ENCODE results near the gene ARSJ.
"Not testable (repeated sequence)": the region's sequence is repeated elsewhere in the genome, so short reads cannot be mapped to it uniquely, and the experiment has no call there.

ARSJ gene

DNA sequence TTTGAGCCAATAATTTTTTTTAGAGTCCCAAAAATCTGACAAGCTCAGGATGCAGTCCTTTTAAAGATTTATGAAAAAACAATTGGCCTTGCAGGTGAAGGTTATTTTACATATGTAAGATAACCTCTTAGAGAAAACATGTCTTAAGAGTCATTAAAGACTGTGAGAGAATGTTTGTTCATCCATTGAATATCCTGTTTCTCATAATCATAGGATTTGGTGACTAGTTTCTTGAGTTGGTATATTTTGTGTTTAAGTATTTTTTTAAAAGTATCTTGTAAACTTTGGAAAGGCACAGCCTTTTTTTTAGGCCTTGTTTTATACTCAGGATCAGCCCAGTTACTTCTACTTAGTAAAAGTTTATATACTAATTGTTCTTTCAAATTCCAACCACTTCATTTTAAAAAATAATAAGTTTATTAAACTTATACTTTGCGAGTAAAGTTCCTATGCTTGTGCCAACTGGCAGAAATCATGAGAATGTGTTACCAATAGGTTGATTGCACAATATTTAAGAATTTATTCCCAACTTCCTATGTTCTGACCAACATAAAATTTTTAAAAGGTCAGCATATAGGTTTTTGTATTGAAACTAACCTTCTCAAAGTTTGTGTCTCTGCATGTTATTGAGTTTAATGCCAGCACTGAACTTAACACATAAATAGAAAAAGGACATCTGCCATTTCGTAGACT lies 40.0 kb upstream of the ARSJ start:
- no CpG with 5 or more reads among the region's 2 CpGs for WGBS (ENCODE audit: insufficient coverage)
- DNase-seq: no peak
- no peaks in the 10 kb centered on the region for H3K27me3 ChIP-seq (replicated peaks in 2 of 5; ENCODE audit: control insufficient read depth in 4 of 5, insufficient read depth in 5 of 5, low read length in 4 of 5)
- H3K27ac ChIP-seq (ENCODE audit: insufficient read depth in 1 of 2, low read depth in 1 of 2, low read length in 2 of 2, poor library complexity in 1 of 2, severe bottlenecking in 2 of 2): no peak overlapping the region
- ChIA-PET POLR2A (no interaction called here), CTCF (no interaction called here)
- H3K4me1 ChIP-seq (ENCODE audit: control extremely low read depth in 1 of 4, control insufficient read depth in 4 of 4, insufficient read depth in 4 of 4, low read length in 3 of 4): no peaks in the 10 kb centered on the region
- H3K36me3 ChIP-seq (ENCODE audit: control insufficient read depth in 4 of 4, insufficient read depth in 4 of 4, low read length in 3 of 4): no peaks in the 10 kb centered on the region
- H3K4me3 ChIP-seq (ENCODE audit: control insufficient read depth in 1 of 7, extremely low read depth in 1 of 7, insufficient read depth in 4 of 7, low read depth in 2 of 7, low read length in 6 of 7): no peak overlapping the region
- no peaks in the 10 kb centered on the region for H3K9me3 ChIP-seq (ENCODE audit: control extremely low read depth in 1 of 5, control insufficient read depth in 4 of 5, insufficient read depth in 2 of 5, low read depth in 1 of 5, low read length in 4 of 5)

GRCh38 chr4:114017120-114017917 lies 37.9 kb upstream of the ARSJ start:
- no peaks in the 10 kb centered on the region for H3K36me3 ChIP-seq (ENCODE audit: control insufficient read depth in 4 of 4, insufficient read depth in 4 of 4, low read length in 3 of 4)
- no peaks in the 10 kb centered on the region for H3K27me3 ChIP-seq (replicated peaks in 2 of 5; ENCODE audit: control insufficient read depth in 4 of 5, insufficient read depth in 5 of 5, low read length in 4 of 5)
- no peaks in the 10 kb centered on the region for H3K4me1 ChIP-seq (ENCODE audit: control extremely low read depth in 1 of 4, control insufficient read depth in 4 of 4, insufficient read depth in 4 of 4, low read length in 3 of 4)
- H3K4me3 ChIP-seq (ENCODE audit: control insufficient read depth in 1 of 7, extremely low read depth in 1 of 7, insufficient read depth in 4 of 7, low read depth in 2 of 7, low read length in 6 of 7): no peak overlapping the region
- ChIA-PET POLR2A (no interaction called here), CTCF (no interaction called here)
- no CpG with 5 or more reads among the region's 4 CpGs for WGBS (ENCODE audit: insufficient coverage)
- no peaks in the 10 kb centered on the region for H3K9me3 ChIP-seq (ENCODE audit: control extremely low read depth in 1 of 5, control insufficient read depth in 4 of 5, insufficient read depth in 2 of 5, low read depth in 1 of 5, low read length in 4 of 5)
- H3K27ac ChIP-seq (ENCODE audit: insufficient read depth in 1 of 2, low read depth in 1 of 2, low read length in 2 of 2, poor library complexity in 1 of 2, severe bottlenecking in 2 of 2): no peak overlapping the region
- DNase-seq: no peak

DNA sequence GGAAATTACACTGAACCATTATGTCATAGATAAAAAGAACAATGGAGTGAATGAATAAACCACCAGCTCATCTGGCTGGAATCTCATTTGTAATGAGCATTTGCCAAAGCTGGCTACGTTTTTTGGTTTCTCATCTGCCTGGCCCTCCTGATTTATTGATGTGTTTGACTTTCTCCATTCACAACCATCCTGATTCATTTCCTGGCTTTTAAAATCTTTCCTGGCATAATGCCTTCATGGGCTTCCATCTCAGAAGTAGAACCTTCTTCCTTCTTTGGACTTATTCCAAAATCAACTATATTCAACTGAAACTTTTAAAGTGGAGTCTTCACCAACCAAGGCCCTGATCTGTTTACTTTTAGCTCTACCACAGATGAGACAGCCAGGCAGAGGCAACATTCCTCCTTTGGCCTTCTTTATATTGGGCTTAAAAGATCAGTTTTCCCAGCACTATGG lies 36.0 kb upstream of the ARSJ start:
- ChIA-PET CTCF (no interaction called here), POLR2A (no interaction called here)
- H3K27ac ChIP-seq (ENCODE audit: insufficient read depth in 1 of 2, low read depth in 1 of 2, low read length in 2 of 2, poor library complexity in 1 of 2, severe bottlenecking in 2 of 2): no peak overlapping the region
- H3K4me3 ChIP-seq (ENCODE audit: control insufficient read depth in 1 of 7, extremely low read depth in 1 of 7, insufficient read depth in 4 of 7, low read depth in 2 of 7, low read length in 6 of 7): no peak overlapping the region
- DNase-seq: no peak
- no peaks in the 10 kb centered on the region for H3K4me1 ChIP-seq (ENCODE audit: control extremely low read depth in 1 of 4, control insufficient read depth in 4 of 4, insufficient read depth in 4 of 4, low read length in 3 of 4)
- H3K36me3 ChIP-seq (ENCODE audit: control insufficient read depth in 4 of 4, insufficient read depth in 4 of 4, low read length in 3 of 4): no peaks in the 10 kb centered on the region
- H3K9me3 ChIP-seq (ENCODE audit: control extremely low read depth in 1 of 5, control insufficient read depth in 4 of 5, insufficient read depth in 2 of 5, low read depth in 1 of 5, low read length in 4 of 5): no peaks in the 10 kb centered on the region
- WGBS (ENCODE audit: insufficient coverage): 33% methylated on average over 1 of the region's 1 CpG
- H3K27me3 ChIP-seq (replicated peaks in 2 of 5; ENCODE audit: control insufficient read depth in 4 of 5, insufficient read depth in 5 of 5, low read length in 4 of 5): no peaks in the 10 kb centered on the region

- H3K27me3 ChIP-seq (replicated peaks in 2 of 5; ENCODE audit: control insufficient read depth in 4 of 5, insufficient read depth in 5 of 5, low read length in 4 of 5); H3K36me3 ChIP-seq (ENCODE audit: control insufficient read depth in 4 of 4, insufficient read depth in 4 of 4, low read length in 3 of 4); H3K4me1 ChIP-seq (ENCODE audit: control extremely low read depth in 1 of 4, control insufficient read depth in 4 of 4, insufficient read depth in 4 of 4, low read length in 3 of 4); H3K9me3 ChIP-seq (ENCODE audit: control extremely low read depth in 1 of 5, control insufficient read depth in 4 of 5, insufficient read depth in 2 of 5, low read depth in 1 of 5, low read length in 4 of 5); H3K4me3 ChIP-seq (ENCODE audit: control insufficient read depth in 1 of 7, extremely low read depth in 1 of 7, insufficient read depth in 4 of 7, low read depth in 2 of 7, low read length in 6 of 7); DNase-seq; POLR2A ChIA-PET; CTCF ChIA-PET; H3K27ac ChIP-seq (ENCODE audit: insufficient read depth in 1 of 2, low read depth in 1 of 2, low read length in 2 of 2, poor library complexity in 1 of 2, severe bottlenecking in 2 of 2): not testable (repeated sequence)
- 88% methylated on average over 3 of the region's 4 CpGs for WGBS (ENCODE audit: insufficient coverage)
Measured at GRCh38 chr4:114013201-114013600, 33.8 kb upstream of the ARSJ start.

DNA sequence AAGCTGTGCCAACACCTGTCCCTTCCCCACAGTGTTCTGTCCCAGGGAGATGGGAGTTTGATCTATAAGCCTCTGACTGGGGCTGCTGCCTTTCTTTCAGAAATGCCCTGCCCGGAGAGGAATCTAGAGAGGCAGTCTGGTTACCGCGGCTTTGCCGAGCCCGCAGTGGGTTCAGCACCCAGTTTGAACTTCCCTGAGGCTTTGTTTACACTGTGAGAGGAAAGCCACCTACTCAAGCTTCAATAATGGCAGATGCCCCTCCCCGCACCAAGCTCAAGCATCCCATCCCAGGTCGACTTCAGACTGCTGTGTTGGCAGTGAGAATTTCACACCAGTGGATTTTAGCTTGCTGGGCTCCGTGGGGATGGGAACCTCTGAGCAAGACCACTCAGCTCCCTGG lies 33.3 kb upstream of the ARSJ start:
- ChIA-PET CTCF (no interaction called here), POLR2A (no interaction called here)
- 84% methylated on average over 6 of the region's 8 CpGs for WGBS (ENCODE audit: insufficient coverage)
- DNase-seq: no peak
- H3K36me3 ChIP-seq (ENCODE audit: control insufficient read depth in 4 of 4, insufficient read depth in 4 of 4, low read length in 3 of 4): no peaks in the 10 kb centered on the region
- no peaks in the 10 kb centered on the region for H3K4me1 ChIP-seq (ENCODE audit: control extremely low read depth in 1 of 4, control insufficient read depth in 4 of 4, insufficient read depth in 4 of 4, low read length in 3 of 4)
- no peaks in the 10 kb centered on the region for H3K27me3 ChIP-seq (replicated peaks in 2 of 5; ENCODE audit: control insufficient read depth in 4 of 5, insufficient read depth in 5 of 5, low read length in 4 of 5)
- no peaks in the 10 kb centered on the region for H3K9me3 ChIP-seq (ENCODE audit: control extremely low read depth in 1 of 5, control insufficient read depth in 4 of 5, insufficient read depth in 2 of 5, low read depth in 1 of 5, low read length in 4 of 5)
- H3K27ac ChIP-seq (ENCODE audit: insufficient read depth in 1 of 2, low read depth in 1 of 2, low read length in 2 of 2, poor library complexity in 1 of 2, severe bottlenecking in 2 of 2): no peak overlapping the region
- no peak overlapping the region for H3K4me3 ChIP-seq (ENCODE audit: control insufficient read depth in 1 of 7, extremely low read depth in 1 of 7, insufficient read depth in 4 of 7, low read depth in 2 of 7, low read length in 6 of 7)

DNA sequence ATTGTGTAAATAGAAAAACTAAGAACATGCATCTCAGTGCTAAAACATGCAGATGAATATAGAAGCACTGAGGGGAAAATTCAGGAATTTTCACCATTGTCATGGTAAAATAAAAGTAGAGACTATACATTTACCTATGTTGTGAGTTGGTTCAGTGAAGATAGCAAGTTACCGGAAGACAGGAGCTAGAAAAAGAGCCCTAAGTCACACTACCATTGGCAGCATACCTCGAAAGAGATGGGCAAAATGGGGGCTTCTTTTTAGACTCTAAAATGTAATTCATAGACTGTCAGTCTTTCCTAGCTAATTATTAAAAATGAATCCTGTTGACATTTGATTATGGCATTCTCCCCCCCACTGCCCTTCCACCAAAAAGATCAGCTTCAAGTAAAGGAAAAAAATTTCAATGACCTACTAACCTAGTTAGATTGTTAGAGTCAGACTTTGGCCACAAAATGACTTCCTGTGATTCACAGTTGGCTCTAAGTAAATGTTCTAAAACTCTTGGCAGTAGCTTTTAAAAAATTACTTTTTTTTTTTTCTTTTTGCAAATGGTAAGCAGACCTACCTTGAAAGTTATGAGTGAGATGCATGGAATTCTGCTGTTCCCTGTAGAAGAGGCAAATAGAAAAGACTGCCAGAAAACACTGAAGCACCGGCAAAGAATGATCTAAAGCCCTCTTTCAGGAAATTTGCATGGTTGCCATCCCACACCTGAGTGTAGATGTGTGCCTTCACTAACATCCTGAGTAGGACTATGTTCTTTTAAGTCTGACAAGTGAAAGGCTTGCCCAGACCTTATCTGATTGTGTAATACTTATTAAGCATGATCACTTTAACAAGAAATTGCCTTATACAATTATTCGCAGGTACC lies 26.4 kb upstream of the ARSJ start:
- Histone ChIP-seq H3K9me3 (ENCODE audit: control extremely low read depth in 1 of 5, control insufficient read depth in 4 of 5, insufficient read depth in 2 of 5, low read depth in 1 of 5, low read length in 4 of 5) (no peaks in the 10 kb centered on the region), H3K36me3 (ENCODE audit: control insufficient read depth in 4 of 4, insufficient read depth in 4 of 4, low read length in 3 of 4) (no peaks in the 10 kb centered on the region), H3K4me3 (ENCODE audit: control insufficient read depth in 1 of 7, extremely low read depth in 1 of 7, insufficient read depth in 4 of 7, low read depth in 2 of 7, low read length in 6 of 7) (no peak overlapping the region), H3K4me1 (ENCODE audit: control extremely low read depth in 1 of 4, control insufficient read depth in 4 of 4, insufficient read depth in 4 of 4, low read length in 3 of 4) (peaks cover 0 to 3% (median 0%) of the 10 kb centered on the region in 4 experiments), H3K27me3 (replicated peaks in 2 of 5; ENCODE audit: control insufficient read depth in 4 of 5, insufficient read depth in 5 of 5, low read length in 4 of 5) (no peaks in the 10 kb centered on the region), H3K27ac (ENCODE audit: insufficient read depth in 1 of 2, low read depth in 1 of 2, low read length in 2 of 2, poor library complexity in 1 of 2, severe bottlenecking in 2 of 2) (no peak overlapping the region)
- ChIA-PET POLR2A (no interaction called here), CTCF (no interaction called here)
- 89% methylated on average over 1 of the region's 4 CpGs for WGBS (ENCODE audit: insufficient coverage)
- peak in 1 of 3 donors; percentile 9 for DNase-seq
